Islet of Langerhans (tissue), 1 donor: ENCODE results near the gene PRDM11.

Experiments used
- FAIRE-seq: peaks from one replicate; lab custom pipeline; 2011; peaks lifted over from hg19 to GRCh38; lab: Jason Lieb, UNC

Gene PRDM11

DNA sequence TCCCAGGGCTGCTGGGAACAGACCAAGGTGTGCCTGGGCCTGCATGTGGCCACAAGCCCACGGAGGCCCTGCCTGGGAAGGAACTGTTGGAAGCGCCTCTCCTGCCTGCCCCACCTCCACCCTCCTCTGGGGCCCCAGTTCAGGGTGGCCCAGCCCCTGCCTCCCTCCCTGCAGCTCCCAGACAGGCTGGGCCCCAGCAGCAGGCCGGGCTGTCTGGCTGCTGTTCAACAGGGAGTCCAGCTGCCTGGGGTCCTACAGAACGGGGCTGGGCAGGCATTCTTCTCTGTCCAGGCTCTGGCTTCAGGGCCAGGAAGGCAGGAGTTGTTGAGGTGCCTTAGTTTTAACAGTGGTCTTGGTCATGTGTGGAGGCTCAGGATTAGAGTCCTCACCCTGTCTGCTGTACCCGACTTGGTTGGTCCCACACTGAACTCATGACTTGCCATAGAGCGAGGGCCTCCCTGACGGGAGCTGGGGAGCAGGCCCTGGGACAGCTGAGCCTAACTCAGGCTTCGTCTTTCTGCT is 11.8 kb downstream of the PRDM11 start:
- no peak for FAIRE-seq

DNA sequence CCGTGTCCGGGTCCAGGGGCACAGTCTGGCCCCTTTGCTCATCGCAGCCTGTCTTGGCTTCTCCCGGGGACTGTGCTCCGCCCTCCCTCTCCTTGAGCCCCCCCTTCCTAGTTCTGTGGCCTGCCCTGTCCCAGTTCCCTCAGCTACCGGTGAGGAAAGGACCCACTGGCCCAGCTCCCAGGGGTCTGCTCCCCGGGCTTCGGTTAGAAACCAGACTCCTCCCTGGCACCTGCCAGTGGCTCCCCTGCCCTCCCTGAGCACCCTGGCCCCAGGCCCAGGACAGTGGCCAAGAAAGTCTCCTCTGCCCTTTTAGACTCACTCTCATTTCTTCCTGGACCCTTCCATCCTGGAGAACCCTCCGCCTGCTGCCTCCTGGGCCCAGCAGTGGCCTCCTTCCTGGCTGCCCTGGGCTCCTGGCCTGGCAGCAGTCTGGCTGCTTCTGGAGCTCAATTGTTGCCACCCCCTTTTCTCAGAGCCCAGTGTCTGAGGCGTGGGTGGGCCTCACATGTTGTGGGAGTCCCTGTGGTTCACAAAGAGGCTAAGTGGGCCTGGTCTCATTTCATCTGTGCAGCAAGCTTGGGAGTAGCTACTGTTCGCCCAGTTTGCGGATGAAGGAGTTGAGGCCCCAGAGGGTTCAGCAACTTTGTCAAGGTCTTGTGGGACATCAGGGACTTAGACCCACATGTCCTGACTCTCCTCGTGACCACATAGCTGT is 12.6 kb downstream of the PRDM11 start:
- FAIRE-seq = no peak

DNA sequence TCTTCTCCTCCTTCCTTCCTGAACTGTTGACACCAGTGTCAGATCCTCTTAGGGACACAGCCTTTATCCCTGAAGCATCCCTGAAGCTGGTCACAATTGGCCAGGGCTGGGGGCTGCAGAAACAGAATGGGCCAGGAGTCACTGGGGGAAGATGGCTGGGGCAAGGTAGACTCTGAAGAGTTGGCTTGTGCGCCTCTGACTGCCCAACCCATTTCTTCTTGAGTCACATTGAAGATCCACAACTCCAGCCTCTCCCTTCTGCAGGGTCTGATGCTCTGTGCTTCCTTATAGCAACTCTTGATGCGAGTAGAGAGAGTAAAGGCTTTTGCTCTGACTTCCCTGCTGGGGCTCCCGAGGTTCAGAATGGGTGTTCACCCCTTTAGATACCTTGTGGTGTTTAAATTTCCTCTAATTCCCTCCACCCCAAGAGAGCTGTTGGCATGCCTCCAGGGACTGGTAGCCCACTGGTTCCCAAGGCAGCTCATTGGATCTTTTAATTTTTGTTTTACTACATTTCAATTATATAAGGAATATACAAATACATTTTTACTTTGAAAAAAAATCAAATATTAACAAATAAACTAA is 13.4 kb downstream of the PRDM11 start:
- no peak for FAIRE-seq

DNA sequence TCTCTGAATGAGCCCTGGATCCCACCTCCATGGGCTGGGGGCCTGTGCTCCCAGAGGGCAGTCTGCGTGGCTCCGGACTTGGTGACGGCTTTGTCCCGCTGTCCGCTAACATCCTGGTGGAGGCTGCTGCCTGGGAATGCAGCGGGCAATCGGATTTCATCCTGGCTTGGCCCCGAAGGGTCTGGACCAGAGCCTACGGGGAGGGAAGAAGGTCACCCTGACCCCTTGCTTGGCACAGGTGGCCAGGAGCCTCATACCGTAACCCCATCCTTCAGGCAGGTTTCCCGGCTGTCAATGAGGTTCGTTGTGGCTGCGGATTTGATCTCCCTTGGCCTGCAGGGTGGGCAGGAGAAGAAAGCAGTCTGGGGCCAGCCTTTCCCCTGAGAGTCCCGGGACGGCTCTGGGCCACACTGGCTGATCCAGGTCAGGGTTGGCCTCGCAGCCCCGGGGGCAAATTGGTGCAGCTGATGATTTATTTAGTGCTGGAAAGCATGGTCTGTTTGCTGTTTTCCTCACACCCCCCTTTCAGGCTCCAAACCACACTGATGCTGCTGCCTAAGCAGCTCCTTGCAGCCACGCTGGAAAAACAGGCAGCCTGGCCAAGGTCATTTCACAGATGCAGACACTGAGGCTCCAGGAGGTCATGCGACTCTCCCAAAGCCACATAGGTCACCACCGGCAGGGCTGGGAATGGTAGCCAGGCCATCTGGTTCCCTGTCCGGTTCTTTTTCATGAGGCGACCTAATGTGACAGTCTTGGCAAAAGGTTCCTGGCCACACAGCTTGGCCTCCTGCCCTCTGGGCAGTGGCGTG is 15.0 kb downstream of the PRDM11 start:
- FAIRE-seq = no peak

DNA sequence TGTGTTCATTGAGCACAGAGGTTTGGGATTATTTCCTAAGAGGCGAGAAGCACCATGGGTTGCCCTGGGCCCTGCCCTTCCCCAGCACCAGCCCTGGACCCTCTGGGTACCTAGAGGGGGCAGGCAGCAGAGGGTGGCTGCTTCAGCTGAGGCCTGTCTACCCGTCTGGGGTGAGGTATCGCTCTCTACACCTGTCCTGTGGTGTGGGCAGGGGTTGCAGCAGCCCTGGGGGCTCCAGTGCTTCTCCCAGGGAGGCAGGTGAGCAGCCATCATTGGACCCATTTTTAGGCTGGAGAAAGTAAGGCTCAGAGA is 15.6 kb downstream of the PRDM11 start:
- no peak for FAIRE-seq

DNA sequence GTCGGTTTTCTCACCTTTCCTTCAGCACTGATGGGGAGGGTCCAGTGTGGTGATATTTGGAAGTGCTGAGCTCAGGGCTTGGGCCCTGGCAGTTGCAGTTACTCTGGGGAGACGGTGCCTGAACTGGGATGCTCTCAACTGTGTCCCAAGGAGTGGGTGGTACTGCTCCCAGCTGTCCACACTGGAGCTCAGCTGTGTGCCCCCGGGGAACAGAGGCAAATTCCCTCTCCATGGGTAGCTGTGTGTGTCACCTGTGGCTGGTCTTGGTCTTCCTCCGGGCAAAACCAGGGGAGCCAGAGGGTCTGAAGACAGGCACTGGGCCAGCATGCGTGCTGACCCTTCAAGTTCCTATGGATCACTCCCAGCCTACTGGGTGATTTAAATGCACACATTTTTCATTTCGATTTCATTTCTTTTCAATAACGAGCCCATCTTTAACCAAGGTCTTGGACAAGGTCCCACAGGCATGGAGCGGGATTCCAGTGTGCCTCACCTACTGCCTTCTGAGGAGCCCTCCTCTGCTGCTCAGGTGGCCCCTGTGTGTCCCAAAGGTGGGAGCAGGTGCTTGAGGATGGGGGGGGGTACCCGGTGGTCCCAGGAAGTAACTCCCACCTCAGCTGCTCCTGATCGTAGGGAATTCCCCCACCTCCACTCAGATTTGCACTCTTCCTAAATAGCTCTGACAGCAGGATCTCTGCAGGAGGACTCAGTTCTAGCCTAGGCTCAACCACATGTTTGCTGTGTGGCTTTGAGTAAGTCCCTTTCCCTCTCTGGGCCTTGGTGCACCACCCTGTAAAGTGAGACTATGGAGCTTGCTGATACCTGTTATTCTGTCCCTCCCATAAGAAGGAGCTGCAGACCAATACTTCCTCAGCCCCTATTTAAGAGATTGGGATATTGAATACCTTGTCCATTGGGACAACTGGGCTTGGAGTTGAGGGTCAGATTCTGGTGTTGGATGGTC is 16.8 kb downstream of the PRDM11 start:
- no peak for FAIRE-seq

DNA sequence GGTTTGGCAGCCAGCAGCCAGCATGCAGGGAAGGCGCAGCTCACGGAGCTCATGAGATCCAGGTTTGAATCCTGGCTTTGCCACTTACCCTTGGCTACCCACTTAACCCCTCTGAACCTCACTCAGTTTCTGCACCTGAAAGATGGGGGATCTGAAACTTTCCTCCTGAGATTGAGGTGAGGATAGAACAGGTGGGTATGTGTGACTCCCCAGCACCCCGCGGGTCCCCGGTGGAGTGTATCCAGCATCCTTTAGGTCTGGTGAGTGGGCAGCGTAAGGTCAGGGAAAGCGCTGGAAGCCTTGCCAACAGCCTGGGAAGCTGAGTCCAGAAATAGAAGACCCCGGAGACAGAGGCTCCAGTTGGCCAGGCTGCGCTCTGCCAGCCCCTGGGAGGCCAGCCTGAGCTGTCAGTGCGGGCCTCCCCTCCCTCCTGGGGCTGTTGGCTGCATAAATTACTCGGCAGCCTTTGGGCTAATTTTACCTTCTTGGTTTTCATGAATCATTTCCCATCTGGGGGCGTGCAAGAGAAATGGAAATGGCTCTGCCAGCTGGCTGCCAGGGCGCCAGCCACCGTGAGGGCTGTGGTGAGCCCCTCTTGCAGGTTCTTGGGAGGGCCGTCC is 17.6 kb downstream of the PRDM11 start:
- FAIRE-seq = no peak

DNA sequence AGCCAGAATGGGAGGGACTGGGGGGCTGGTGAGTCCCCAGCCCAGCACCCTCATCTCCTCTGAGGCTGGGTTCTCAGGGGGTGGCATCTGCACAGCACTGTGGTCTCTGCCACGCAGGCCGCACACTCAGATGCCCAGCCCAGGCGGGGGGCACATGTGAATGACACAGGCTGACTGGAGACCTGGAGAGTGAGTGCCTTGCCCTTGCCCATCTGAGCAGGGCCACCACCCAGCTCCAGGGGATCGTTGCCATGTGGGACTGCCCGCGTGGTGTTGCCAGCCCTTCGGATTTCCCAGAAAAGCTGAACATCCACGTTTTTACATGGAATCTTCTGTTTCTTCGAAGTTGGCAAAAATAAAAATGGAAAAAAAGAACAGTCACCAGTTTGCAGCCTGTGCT is 18.9 kb downstream of the PRDM11 start:
- no peak for FAIRE-seq

DNA sequence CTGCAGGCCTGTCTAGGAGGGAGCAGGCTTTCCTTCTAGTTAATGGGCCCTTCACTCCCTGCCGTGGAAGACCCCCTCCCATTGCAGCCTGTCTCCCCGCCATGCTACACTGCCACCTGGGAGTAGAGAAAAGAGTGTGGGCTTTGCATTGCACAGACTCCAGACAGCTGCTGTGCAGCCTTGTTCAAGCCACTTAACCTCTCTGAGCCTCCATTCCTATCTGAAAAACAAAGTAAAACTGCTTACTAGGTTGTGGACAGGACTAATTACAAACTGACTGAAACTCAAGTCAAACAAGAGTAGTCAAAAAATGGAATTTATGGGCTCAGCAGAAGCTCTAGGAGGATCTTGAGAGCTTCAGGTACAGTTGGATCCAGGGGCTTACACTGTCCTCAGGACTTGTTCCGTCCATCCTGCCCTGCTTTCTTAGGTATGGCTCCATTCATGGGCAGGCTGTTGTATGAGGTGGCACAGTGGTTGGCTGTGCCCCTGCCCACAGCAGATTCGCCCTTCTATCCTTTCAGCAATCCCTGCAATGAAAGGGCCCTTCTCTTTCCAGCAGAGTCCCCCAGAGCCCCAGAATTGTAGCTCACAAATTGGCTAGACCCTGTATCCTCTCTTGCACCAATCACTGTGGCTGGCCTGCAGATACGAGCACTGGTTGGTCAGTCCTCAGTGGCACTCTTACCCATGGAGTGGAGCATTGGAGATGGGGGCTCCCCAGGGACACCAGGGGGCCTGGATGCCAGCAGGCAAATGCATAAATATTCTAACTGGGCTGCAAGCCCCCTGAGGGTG is 19.6 kb downstream of the PRDM11 start:
- no peak for FAIRE-seq

DNA sequence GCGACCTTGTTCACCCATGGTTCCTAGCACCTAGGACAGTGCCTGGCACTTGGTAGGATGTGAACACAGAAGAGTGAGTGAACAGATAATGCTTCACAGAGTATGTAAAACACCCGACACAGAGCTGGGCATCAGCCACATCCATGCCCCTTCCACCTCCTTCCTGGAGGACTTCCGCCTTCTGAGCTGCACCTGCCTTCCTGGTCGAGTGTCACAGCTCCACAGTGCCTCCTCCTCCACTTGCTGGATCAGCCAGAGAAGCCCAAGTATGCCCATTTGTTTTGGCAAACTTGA is 20.1 kb downstream of the PRDM11 start:
- no peak for FAIRE-seq

DNA sequence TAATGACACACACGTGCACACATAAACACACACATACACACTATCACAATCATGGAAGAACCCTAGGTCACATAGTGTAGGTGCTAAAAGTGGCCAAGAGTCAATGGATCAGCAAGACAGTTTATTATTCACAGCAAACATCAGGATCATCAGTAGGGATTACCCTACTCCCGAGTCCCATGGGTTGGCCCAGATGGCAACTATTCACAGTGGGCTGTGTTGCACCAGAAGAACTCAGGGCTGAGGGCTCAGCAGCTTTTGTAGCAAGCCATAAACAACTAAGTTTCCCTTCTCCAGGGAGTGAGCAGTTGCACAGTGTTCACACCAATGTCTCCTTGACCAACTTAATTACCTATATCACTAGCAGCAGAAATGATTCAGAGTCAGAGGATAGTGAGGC is 20.8 kb downstream of the PRDM11 start:
- no peak for FAIRE-seq

DNA sequence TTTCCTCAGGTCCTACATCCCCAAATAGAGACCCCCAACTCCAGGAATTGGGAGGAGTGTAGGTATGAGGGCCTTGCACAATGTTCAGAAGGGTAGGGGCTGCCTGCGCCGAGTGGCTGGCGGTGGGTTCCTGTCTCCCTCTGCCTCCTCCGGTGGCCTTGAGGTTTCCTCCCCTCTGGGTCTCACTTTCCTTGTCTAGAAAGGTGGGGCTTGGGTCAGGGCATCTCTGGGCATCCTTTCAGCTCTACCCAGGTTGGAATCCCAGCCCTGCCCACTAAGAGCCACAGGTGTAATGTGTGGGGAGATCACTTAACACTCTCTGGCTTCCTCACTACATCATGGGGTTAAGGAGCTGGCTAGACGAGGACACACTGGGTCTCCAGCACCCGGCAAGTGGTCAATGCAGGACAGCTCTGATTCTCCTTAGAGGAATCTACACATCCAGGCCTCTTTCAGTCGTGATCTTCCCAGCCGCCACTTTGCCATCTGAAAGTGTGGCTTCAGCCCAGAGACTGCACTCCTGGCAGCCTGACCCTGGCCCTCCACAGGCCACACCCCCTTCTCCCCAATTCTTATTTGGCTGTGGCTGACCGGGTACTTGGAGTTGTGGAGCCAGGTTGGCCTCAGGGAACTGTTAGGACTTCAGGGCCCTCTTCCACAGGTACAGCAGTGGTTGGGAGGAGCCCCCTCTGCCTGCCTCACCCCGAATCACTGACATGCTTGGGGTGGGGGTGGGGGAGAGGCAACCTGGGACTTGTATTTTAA is 22.1 kb downstream of the PRDM11 start:
- no peak for FAIRE-seq

DNA sequence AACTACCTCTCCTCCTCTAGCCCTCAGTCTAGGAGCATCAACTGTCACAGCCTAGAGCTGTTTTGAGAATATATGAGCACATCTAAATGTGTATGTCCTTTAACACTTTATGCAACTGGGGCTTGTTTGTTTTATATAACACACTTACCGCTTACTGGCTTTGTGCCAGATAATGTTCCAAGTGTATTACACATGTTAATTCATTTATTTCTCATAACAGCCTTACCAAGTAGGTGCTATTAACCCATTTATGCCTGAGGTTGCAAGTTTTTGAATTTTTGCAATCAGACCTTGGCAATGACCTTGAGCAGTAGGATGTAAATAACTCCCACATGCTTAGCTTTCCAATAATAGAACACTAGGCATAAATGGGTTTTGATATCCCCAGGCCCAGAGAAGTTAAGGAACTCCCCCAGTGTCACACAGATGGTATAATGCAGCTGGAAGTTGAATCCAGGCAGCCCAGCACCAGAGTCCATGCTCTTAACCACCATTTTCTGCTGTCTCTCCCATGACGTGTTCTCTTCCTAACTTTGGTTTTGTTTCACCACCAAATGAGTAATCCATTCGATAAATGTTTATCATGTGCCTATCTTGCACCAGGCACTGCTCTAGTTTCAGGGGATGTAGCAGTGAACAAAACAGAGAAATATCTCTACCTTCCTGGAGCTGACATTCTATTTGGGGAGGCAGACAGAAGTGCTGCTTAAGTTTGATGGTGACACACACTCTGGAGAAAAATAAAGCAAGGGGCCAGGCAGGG is 23.1 kb downstream of the PRDM11 start:
- FAIRE-seq = no peak

DNA sequence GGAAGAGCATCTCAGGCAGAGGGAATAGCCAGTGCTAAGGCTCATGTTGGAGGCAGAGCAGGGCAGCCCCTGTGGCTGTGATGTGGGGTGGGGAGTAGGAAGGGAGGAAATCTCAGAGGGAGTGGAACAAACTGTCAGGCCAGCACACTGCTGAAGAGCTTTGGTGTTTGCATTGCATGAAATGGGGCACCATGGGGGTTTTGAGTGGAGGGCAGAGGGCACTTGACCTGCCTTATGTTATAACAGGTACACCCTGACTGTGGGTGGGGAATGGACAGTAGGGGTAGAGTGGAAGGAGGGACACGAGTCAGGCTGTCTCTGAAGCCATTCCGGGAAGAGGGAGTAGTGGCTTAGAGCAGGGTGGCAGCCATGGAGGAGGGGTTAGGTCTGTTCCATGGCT is 24.0 kb downstream of the PRDM11 start:
- no peak for FAIRE-seq

DNA sequence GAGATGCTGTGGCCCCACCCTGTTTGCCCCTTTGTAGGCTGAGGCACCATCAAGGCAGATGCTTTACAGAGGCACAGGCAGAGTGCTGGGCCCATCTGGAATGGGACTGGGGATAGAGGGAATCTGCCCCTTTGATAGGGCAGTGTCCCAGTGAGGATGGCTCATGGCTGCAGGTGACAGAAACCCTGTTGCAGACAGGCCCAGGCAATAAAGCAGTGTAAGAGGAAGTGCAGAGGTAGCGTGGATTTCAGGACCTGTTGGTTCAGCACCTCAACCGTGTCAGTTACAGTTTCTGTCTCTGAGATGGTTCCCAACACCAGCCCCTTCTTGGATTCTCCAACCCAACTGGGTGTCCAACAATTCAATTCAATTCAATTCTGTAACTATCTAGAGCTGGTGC is 25.1 kb downstream of the PRDM11 start:
- FAIRE-seq = no peak

DNA sequence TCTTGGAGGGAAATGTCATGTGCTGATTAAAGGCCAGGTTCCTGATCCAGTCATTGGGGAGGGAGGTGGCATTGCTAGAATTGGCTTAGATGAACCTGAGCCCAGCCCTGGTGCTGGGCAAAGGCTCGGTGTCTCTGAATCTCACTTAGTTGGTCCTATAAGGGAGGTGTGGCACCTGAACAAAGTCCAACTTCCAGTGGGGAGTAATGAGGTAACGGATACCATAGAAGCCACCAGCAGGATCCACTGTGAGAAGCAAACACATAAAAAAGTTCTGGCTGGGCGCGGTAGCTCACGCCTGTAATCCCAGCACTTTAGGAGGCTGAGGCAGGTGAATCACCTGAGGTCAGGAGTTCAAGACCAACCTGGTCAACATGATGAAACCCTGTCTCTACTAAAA is 26.6 kb downstream of the PRDM11 start:
- no peak for FAIRE-seq

DNA sequence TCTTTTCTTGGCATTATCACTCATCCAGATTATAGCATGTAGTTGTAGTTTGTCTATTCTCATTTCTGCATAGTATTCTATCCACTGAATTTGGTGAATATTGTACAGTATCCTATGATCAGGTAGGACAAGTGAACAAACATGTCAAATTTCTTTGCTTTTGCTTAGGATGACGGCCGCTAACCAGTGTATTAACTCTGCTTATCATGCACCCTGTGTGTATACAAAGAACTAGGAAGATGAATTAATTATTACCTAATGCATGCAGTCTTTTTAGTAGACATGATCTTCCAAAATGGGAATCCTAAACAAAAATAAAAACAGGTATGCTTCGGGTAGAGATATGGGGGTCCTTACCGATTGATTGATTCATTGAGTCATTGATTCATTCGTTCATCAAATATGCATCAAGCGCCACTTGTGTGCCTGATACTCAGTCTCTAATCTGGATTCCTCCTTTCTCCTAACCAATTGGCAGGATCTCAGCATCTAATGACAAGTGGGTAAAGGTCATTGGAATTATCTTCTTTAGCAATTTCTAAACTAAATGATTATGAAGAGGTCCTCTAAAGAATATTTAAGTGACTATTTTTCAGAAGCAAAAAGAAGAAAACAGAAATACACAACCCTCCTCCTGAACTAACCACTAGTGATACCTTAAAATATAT is 27.9 kb downstream of the PRDM11 start:
- no peak for FAIRE-seq

DNA sequence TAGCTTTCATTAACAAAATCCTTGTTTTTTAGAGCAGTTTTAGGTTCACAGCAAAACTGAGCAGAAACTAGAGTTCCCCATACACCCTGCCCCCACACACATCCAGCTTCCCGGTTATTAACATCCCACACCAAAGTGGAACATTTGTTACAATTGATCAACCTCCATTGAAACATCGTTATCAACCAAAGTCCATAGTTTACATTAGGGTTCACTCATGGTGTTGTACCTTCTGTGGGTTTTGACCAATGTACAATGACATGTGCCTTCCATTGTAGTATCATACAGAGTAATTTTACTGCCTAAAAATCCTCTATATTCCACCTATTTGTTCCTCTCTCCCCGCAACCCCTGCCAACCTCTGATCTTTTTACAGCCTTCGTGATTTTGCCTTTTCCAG is 28.5 kb downstream of the PRDM11 start:
- FAIRE-seq = no peak

DNA sequence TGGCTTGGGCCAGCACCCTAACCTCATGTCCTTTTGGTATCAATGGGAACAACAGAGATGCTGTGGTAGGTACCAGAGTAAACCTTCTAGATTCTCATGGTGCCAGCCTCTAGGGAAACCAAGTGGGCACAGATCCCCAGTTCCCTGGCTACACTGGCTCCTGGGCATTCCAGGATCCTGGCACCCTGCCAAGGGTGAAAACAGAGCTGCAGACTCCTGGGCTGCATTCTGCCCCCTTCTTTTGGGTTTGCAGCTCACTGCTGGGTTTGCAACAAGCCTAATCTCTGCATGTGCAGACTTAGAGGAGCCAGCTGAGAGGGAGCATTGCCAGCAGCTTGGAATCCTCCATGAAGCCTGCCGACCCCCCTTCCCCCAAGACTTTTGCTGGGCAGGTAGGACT is 30.6 kb downstream of the PRDM11 start:
- no peak for FAIRE-seq
